HG03066 (cell line): ENCODE measurements around the gene TUT1.
A peak's percentile ranks its signal among the peaks of the same experiment; 100 is the strongest.
"Not testable (repeated sequence)": the region's sequence is repeated elsewhere in the genome, so short reads cannot be mapped to it uniquely, and the experiment has no call there.

ENCODE experiments used
- ATAC-seq: cut with Tn5 transposase; IDR thresholded peaks from one replicate; pipeline ENCODE4 v1.9.1; 2021; ENCODE audit warnings: low read depth; ENCODE audit not compliant: unreplicated experiment

The TUT1 gene

DNA sequence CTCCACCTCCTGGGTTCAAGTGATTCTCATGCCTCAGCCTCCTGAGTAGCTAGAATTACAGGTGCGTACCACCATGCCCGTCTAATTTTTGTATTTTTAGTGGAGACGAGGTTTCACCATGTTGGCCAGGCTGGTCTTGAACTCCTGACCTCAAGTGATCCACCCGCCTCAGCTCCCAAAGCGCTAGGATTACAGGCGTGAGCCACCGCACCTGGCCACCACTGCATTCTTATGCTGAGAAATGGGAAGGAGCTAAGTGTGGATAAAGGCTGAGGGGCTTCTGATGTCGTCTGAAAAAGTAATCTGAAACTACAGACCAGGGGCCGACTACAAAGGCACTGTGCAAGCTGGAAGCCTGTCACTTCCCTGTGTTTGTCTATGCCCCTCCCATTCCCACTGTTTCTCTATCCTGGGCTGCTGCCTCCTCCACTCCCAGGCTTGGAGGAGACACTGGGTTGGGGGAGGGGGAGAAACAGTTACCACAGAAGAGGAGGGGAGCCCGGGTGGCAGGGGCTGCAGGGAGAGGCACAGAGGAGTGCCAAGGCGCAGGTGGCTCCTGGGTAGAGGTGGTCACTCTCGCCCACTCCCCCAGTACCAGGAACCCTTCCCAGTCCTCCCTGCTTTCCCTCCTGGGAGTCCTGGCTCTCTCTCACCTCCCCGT is 13.3 kb upstream of the TUT1 start:
- ATAC-seq: no peak

DNA sequence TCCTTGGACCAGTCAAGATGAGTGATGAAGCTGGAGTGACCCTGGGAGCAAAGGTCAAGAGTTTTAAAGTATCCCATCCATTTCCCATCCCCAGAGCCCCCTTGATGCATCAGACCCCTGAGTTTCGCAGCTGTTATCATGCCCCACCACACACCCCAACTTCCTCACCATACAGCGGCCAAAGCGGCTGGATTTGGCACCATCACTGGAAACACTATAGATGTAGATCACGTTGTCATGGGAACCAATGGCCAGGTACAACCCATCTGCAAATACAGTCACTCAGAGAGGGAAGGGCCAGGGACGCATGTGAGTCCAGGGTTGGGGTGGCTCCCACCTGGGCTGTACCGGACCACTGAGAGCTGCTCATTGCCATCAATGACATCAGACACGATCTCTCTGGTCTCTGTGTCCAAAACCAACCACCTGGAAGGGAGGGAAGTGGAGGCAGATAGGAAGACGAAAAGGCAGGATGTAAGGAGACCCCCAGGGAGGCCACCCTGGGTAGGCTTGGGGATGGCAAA is 12.5 kb upstream of the TUT1 start:
- no peak for ATAC-seq

DNA sequence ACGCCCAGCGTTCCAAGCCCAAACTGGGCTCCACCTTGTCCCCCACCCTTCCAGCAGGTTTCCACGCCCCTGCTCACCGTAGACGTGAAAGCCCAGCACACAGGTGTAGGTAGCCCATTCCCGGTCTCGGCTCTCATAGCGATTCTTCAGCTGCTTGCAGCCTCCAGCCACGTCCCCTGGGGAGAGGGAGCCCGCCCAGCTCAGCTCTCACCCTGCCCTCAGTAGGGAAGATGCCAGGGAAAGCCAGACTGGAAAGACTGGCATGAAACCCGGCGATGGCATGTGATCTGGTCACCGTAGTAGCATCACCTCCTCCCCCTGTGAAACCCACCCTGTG is 11.7 kb upstream of the TUT1 start:
- ATAC-seq: no peak

DNA sequence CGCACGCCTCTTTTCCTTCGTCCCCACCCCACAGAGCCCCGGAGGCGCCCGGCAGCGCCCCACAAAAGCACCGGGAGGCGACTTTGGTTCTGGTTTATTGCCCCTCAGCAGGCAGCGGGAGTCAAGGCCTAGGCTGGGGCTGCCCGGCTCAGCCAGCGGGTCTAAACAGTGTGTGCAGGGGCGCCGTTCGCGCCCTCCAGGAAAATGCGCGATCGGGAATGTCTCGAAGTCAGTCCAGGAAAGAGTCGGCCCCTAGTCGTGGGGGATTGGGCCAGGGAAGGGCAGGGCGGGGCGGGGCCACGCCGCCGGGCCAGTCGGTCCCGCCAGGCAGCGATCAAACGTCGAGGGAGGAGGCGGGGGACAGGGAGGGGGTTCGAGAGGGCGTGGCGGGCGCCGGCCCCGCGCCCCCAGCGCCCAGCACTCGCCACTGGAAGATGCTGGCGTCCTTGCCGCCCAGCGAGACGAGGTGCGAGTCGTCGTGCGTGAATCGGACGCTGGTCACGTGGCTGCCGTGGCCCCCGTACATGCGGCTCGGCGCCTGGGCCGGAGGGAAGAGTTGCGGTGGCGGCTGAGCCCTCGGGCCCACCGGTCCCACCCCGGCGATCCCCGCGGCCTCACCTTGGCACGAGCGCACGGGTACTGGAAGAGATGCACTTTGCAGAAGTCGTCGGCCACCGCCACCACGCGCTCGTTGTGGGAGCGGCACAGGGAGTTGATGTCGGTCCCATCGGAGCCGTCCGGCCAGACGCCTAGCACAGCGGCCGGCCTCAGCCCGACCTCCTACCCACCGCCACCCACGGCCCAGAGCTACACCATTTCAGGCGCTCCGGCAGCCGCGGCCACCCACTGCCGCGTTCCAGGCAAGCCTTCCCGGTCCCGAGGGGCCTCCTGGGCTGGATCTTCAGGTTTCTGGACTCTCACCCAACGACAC is 11.1 kb upstream of the TUT1 start:
- ATAC-seq: no peak

DNA sequence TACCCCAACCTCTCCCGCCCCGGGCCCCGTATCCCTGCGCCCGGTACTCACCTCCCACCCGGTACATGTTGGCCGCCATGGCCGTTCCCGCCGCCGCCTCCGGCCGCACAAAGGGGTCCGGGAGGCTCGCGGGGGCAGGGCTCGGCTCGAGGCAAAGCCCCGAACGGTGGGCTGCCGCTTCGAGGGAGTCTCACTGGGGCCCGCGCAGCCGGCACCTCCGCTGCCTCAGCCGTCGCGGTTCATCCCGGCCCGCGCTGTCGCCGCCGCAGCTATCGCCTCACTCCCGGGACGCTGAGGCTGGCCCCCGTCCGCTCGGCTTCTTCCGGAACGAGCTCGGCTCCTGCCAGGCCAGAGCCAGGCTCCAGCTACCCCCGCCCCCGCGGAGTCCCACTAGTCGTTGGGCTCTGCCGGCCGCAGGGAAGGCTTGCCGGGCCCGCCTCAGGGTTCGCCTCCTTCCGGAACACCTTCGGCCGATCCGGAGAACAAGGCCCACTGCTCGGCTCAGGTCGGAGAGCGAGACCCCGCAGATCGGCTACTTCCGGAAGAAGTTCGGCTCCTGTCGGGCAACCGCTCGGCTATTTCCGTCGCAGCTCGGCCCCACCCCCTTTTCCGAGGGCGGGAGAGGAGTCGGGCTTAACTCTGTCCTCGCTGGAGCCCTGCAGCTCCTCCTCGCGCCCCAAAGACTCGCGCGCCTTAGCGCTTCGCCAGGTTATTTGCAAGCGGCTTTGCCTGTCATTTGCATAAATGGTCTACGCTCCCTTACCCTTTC is 10.2 kb upstream of the TUT1 start, which contains the start of gene MTA2:
MTA2 (minus strand) TSS at position 494 of the 769 bp plus-strand sequence; CDS start at position 79, 415 bp downstream.
- peak; percentile 74 for ATAC-seq

DNA sequence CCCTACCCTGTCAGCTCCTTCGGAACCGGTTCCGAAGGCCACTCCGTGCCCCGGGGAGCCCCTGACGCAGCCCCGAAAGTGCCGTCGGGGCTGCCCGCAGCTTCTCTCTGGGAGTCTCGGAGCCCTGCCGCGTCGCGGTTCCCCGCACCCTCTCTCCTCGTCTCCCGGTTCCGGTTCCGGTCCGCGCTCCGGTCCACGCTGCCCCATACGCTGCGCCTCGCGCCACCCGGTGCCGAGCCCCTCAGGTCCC is 9.7 kb upstream of the TUT1 start:
- ATAC-seq: no peak

DNA sequence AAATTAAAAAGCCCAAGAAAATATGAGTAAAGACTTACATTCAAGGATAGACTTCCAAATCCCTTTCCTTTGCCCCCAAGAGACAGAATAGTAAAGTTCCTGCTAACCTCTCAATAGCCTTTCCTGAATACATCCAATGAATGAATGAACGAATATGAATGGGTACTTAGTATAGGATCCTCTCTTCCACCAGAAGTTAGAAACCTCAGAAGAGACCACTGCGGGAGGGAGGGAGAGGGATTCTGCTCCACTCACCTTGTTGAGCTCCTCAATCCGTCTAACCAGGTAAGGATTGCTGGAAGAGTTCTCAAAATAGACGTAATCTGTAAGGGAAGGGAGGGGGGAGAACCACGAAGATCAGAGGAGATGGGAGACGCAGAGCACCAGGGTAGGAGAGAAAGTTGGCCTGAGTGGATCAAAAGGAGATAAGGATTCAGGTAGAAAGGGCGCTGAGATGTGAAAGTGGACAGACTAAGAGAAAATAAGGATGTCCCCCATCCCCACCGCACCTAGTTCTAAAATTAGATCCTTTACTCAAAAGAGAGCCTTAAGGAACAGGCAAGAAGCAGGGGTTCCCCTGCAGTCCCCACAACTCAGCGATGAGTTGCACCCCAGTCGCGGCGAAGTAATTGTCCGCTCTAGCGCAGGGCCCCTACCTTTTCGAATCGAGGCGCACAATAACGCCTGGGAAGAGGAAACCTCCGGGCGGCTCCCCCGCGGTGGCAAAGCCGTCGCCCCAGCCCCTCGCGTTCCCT is 9.2 kb upstream of the TUT1 start:
- ATAC-seq: no peak

DNA sequence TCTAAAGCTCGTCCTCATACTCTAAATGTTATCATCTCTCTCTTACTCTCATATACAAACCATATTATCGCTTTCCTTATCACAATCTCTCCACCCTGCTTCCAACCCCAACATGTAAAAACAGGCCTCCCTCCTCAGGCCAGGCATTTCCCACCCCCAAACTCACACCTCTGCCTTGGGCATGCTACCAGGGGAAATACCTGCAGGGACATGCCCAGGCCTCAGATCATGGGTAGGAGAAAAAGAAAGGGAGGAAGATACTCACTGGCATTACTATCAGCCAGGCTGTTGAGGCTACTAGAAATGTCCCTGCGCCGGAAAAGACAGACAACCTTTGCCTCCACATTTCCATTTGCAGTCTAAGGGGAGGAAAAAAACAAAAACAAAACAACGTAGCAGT is 8.6 kb upstream of the TUT1 start:
- no peak for ATAC-seq

DNA sequence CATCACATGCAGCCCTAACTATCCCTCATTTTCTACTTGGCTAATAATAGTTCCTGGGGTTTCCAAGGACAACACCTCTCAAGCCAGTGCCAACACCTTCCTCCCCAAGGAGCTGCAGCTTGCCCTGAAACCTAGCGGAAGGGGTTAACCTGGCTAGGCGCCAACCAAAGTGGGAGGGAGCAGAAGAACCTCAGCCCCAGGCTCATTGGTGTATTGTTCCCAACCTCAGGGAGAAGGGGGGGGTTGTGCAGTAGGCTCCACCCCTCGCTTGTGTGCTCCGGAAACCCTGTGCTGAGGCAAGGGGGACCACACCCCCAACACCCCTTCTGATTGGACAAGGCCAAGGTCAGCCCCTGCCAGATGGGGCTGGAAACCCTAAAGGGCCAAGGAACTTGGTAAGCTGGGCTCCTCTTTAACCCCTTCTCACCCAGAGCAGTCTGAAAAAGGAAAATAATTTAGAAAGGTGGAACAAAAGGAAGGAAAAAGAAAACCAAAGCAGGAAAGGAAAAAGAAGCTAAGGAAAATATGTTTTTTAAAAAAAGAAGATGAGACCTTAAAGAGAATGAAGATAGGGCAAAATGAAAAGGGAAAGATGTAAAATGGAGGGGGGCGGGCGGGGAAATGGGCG is 7.9 kb upstream of the TUT1 start:
- peak; percentile 39 for ATAC-seq

DNA sequence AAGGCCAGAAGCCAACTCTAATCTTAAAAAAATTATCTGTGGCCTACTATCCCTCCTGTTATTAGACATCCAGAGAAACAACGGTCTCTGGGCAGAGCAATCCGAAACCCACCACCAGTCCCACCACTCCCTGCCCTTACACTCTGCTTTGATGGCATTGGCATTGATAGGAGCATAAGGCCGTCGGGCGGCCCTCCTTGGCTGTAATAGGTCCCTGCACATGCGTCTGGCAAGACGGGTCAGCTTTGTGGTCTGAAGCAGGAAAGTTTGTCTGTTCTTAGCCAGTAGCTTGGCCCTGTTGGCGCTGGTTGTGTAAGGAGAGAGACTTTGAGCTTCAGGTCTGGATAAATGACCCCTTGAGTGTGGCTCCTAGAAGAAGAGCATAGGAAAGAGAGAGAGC is 3.8 kb upstream of the TUT1 start:
- ATAC-seq: no peak

DNA sequence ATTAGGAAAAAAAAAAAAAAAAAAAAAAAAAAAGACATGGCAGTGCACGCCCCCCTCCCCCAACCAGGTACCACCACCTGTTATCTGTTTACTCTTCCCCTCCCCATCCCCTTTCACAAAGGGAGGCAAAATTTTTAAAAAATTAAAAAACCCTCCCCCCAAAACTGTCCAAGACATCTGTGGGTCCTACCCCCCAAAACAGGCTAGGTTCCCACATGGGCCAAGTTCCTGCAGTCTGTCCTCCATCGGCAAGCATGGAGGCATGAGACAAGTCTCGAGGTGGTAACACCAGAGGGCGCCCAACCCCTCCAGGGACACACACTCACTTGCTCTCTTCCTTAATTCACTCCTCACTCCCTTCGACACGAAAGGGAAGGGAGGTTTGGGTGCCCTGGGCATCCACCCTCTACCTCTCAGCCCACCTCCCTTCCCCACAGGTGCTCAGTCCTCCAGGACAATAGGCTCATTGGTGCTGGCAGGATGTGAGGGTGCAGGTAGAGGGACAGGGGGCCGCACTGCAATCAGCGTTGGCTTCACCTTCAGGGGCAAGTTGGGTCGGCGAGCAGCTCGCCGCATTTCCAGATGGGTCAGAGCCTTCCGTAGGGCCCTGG is 2.2 kb upstream of the TUT1 start:
- ATAC-seq: no peak

DNA sequence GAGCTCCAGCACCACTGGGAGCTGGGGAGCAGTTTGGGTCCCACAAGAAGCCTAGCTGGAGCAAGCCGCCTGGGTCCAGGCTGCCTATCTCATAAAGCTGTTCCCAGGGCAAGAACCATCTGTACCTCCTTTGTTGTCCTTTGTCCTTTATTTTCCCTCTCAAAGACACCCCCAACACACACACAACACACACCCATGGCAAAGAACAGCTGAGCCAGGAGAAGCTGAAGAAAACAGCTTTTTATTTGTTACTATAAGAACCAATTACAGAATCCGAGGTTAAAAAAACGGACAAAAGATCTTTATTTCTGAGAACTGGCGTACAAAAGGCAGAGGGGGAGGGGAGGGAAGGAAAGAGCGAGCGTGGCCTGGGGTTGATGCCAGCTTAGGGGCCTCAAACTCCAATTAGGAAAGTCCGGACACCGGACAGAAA is 1.7 kb upstream of the TUT1 start:
- no peak for ATAC-seq

DNA sequence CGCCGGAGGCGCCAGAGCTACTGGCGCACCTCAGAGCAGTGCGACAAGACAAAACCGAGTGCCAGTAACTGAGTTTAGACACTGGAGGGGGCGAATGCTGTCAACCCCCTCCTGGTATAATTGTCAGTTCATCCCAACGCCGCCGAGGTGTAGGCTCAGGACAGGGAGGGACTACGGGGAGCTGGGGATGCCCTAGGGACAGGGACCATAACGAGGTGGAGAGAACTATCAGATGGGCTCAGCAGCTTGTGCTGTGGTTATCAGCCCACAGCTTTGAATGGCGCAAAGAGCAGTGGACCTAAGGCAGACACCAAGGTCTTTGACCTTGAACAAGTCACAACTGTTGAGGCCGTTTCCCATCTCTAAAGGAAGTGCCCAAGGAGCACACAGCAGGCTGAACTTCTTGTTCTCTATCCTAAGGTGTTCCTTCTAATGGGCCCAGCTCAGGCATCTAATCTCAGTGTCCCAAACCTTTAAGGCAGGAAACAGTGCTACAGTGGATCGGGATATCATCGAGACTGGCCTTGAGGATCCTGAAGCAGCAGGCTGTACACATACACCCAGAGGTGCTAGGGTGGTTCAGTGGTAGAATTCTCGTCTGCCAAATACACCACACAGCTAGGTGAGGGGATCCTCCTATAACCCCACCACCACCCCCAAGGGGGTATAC is 958 bp upstream of the TUT1 start:
- no peak for ATAC-seq

DNA sequence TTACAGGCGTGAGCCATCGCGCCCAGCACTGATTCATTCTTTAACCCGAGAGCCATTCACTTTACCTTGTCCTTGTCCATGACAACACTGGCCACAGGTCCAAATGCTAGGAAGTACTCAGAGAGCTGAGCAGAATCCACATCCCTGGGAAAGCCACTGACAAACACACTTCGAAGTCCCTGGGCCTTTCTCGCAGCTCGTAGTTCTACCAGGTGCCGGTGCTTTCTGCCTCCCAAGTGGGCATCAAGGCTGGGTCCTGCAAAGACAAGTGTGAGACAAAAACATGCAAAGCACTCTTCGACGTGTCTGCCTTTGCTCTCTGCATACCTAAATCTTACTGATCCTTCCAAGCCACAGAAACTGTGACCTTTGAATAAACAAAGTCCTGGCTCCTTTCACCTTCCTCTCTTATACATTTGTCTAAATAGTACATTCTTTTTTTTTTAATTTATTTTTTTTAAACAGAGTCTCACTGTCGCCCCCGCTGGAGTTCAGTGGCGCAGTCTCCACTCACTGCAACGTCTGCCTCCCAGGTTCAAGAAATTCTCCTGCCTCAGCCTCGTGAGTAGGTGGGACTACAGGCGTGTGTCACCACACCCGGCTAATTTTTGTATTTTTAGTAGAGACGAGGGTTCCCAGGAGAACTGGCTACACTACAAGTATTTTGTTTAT is 2.2 kb downstream of the TUT1 start:
- ATAC-seq: no peak

DNA sequence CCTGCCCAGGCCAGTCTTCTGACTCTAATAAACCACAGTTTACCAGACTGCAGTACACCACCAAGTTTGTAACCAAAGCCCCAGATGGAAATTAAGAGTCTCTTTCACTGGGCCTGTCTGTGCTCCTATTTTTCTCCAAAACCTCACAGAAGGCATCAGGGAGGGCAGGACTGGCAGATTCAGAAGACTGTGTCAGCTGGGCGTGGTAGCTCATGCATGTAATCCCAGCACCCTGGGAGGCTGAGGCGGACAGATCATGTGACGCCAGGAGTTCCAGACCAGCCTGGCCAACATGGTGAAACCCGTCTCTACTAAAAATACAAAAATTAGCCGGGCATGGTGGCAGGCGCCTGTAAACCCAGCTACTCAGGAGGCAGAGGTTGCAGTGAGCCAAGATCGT is 6.0 kb downstream of the TUT1 start:
- ATAC-seq: not testable (repeated sequence)

DNA sequence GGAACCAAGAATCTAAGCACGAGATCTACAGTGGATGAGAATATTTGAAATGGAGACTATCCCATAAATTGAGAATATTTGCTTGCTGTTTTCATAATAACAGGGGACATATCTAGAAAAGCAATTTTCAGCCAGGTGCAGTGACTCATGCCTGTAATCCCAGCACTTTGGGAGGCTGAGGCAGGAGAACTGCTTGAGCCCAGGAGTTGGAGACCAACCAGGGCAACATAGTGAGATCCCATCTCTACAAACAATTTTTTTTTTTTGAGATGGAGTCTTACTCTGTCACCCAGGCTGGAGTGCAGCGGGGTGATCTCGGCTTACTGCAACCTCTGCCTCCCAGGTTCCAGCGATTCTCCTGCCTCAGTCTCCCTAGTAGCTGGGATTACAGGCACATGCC is 9.6 kb downstream of the TUT1 start:
- not testable (repeated sequence) for ATAC-seq

DNA sequence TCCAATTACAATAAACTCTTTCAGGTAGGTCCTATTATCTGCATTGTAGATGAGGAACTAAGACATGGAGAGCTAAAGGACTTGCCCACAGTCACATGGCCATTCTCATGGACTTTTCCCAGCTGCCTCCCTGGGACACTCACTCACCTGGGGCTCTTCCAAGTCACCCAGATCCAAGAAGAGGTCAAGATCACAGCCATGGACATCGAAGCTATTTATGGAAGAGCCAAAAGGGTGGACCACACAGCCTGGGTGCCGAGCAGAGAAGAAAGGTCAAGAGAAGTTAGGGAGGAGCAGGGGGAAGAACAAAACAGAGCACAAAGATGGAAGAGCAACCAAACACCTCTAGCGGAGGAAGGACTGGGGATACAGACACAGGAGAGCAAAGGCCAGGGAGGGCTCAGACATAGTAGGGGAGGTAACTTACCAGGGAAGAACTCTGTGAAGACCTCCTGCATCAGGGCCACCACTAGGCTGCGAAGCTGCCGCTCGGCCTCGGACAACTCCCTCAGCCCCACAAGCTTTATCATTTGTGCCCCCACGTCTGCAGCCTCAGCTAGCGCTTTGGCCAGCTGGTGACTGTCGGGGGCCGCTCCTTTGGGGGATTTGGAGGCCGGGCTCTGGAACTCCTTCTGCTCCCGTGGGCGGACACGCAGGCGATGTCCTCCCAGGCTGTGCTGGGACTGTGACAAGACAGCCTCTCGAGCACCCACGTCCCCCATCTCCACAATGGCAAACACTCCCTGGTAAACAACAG is 10.2 kb downstream of the TUT1 start:
- no peak for ATAC-seq

DNA sequence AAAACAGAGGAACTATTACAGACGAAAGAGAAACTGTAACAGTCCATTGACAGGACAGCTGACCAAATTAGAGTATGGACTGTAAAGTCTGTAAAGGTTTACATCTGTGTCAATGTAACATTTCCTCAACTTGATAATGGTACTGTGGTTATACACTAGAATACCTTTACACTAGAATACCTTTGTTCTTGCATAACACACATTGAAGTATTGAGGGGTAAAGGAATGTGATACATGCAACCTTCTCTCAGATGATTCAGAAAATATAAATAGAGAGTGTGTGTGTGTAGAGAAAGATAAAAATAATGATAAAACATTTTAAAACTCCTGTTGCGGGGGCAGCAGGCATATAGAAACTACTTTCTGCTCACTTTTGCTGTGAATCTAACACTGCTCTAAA is 12.1 kb downstream of the TUT1 start:
- ATAC-seq: no peak
